ENCODE results near the gene SP4. TPM values are rescaled to one million over a fixed set of nuclear protein-coding genes. Genes with fewer than 3 reads are reported as not detected.

The SP4 gene

DNA sequence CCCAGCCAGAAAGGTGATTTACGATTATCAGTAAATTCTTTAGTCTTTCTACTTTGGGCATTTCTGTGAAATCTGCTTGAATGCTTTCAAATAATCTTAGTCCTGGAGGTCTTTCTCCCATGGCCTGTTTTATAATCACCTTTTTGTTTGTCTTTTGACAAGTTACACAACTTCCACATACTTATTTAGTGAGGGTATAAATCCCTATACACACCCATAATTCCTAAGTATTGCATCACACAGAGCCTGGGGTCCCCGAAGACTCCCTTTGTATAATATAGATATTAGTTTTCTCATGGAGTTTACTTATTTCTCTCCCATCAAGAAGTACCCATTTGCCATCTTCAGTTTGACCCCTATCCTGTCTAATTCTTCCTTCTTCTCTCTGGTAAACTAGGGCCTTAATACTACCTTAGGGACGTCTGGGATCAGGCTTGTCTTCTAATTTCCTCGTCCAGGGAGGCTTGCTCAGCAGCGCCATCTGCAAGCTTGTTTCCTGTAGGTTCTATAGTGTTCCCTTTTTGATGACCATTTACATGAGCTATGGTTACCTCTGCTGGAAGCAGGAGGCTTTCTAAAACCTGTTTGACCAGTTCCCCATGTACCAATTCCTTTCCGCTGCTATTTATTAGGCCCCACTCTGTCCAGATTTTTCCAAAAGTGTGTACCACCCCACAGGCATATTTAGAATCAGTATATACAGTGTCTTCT is 123.1 kb downstream of the SP4 start:
- Histone ChIP-seq H3K27ac (replicated peaks) (no peak overlapping the region), H3K4me3 (replicated peaks; ENCODE audit: insufficient read depth, low read length) (no peak overlapping the region), H3K27me3 (ENCODE audit: insufficient read depth, poor library complexity, severe bottlenecking) (peaks cover 1% of the 10 kb centered on the region)
- no peak for DNase-seq (ENCODE audit: low read depth in 1 of 2, low spot score in 1 of 2)
- no peak for TF ChIP-seq POLR2AphosphoS5 (IDR thresholded peaks at IDR 0.05; ENCODE audit: low read depth)

DNA sequence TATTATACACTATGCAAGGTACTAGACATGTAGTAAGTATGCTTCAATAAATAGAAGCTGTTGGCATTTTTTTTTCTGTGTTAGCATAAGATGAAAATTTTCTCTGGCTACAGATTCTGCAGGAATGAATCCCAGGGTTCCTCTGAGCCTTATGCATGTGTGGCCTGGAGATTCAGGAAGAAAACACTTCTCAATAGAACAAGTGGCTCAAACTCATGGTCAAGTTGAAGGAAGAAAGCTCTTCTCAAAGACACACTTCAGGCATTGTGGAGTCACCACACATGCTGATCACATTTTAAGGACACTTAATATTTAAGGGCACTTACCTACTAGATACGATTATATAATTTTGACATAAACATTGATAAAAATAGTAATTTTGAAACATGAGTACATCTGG is 134.5 kb downstream of the SP4 start:
- Histone ChIP-seq H3K27ac (replicated peaks) (no peak overlapping the region), H3K4me3 (replicated peaks; ENCODE audit: insufficient read depth, low read length) (no peak overlapping the region), H3K27me3 (ENCODE audit: insufficient read depth, poor library complexity, severe bottlenecking) (peaks cover 9% of the 10 kb centered on the region)
- DNase-seq (ENCODE audit: low read depth in 1 of 2, low spot score in 1 of 2) = no peak
- TF ChIP-seq POLR2AphosphoS5 (IDR thresholded peaks at IDR 0.05; ENCODE audit: low read depth) = no peak
- TF ChIP-seq SPI1 (IDR thresholded peaks at IDR 0.05; ENCODE audit: borderline replicate concordance, low read depth) = no peak
- no peak for TF ChIP-seq GABPA (IDR thresholded peaks at IDR 0.05; ENCODE audit: low read depth)
- TF ChIP-seq, protein P1, sequence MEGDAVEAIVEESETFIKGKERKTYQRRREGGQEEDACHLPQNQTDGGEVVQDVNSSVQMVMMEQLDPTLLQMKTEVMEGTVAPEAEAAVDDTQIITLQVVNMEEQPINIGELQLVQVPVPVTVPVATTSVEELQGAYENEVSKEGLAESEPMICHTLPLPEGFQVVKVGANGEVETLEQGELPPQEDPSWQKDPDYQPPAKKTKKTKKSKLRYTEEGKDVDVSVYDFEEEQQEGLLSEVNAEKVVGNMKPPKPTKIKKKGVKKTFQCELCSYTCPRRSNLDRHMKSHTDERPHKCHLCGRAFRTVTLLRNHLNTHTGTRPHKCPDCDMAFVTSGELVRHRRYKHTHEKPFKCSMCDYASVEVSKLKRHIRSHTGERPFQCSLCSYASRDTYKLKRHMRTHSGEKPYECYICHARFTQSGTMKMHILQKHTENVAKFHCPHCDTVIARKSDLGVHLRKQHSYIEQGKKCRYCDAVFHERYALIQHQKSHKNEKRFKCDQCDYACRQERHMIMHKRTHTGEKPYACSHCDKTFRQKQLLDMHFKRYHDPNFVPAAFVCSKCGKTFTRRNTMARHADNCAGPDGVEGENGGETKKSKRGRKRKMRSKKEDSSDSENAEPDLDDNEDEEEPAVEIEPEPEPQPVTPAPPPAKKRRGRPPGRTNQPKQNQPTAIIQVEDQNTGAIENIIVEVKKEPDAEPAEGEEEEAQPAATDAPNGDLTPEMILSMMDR (IDR thresholded peaks at IDR 0.05; ENCODE audit: insufficient read depth, low read length) = no peak
- TF ChIP-seq, protein P2, sequence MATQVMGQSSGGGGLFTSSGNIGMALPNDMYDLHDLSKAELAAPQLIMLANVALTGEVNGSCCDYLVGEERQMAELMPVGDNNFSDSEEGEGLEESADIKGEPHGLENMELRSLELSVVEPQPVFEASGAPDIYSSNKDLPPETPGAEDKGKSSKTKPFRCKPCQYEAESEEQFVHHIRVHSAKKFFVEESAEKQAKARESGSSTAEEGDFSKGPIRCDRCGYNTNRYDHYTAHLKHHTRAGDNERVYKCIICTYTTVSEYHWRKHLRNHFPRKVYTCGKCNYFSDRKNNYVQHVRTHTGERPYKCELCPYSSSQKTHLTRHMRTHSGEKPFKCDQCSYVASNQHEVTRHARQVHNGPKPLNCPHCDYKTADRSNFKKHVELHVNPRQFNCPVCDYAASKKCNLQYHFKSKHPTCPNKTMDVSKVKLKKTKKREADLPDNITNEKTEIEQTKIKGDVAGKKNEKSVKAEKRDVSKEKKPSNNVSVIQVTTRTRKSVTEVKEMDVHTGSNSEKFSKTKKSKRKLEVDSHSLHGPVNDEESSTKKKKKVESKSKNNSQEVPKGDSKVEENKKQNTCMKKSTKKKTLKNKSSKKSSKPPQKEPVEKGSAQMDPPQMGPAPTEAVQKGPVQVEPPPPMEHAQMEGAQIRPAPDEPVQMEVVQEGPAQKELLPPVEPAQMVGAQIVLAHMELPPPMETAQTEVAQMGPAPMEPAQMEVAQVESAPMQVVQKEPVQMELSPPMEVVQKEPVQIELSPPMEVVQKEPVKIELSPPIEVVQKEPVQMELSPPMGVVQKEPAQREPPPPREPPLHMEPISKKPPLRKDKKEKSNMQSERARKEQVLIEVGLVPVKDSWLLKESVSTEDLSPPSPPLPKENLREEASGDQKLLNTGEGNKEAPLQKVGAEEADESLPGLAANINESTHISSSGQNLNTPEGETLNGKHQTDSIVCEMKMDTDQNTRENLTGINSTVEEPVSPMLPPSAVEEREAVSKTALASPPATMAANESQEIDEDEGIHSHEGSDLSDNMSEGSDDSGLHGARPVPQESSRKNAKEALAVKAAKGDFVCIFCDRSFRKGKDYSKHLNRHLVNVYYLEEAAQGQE (IDR thresholded peaks at IDR 0.05; ENCODE audit: insufficient replicate concordance, low read depth) = no peak

Small RNA genes within 50 kb of the gene (microRNA-seq; reads per million reads assigned to microRNA genes)
- gene MIR1183 = not detected

All from HL-60 (cell line).